Raji (cell line): ENCODE measurements around the gene CTU1.

Experiments used
- POLR2A ChIP-seq: IDR thresholded peaks from 2 replicates; pipeline ENCODE4 v1.6.1; 2011; ENCODE audit warnings: low read depth, low read length, control low read depth; ENCODE audit not compliant: insufficient read depth

CTU1 gene

DNA sequence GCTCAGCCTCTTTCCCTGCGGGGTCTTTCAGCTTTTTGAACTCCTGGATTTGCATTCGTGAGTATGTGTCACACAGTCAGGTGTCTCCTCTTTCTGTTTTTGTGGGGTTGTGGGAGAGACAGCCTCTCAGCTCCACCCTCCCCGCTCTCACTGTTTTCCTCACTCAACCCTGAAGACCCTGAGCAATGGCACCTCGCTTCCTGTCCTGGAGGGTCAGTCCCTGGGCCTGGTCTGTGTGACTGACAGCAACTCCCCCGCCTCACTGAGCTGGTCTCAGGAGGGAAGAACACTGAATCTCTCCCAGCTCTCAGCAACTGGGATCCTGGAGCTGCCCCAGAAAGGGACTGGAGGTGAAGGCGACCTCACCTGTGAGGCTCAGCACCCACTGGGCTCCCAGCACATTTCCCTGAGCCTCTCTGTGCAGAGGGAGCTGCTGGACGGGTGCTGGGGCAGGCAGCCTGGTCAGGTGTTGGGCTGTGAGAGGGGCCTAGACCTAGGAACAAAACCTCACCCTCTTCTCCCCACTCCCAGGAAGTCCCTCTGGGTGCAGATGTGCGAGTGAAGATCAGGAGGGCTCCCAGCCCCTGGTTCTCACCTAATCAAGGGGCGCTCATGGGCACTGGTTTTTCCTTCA, 29.7 kb upstream of the CTU1 start:
- TF ChIP-seq POLR2A, result no peak

DNA sequence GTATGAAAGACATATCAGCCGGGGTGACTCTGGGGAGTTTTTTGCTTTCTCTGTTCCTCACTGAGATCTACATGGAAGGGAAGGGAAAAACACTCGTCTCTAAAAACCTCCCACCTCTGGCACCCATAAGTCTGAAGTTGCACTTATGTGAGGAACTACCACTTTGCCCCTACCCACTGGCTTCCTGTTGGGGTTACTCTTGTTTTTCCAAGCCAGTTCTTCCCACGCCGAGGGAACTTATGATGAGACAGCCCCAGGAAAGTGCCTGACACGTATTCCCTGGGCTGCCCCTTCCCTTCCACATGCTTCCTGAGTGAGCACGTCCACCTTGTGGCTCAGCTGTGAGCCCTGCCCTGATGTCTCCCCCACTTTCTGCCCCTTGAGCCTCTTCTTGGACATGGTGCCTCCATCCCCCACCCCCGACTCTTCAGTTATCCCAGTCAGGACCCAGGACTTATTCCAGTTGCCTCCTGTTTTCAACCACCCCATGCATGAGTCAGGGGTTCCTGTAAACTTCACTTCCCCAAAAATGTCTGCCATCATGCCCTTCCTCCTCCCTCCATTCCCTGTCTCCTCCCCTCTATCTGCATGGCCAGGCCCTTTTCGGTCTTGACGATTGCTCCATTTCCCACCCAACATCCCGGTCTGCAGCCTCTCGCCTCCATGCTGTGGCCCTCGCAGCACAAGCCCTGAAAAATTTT, 28.8 kb upstream of the CTU1 start:
- no peak for TF ChIP-seq POLR2A

DNA sequence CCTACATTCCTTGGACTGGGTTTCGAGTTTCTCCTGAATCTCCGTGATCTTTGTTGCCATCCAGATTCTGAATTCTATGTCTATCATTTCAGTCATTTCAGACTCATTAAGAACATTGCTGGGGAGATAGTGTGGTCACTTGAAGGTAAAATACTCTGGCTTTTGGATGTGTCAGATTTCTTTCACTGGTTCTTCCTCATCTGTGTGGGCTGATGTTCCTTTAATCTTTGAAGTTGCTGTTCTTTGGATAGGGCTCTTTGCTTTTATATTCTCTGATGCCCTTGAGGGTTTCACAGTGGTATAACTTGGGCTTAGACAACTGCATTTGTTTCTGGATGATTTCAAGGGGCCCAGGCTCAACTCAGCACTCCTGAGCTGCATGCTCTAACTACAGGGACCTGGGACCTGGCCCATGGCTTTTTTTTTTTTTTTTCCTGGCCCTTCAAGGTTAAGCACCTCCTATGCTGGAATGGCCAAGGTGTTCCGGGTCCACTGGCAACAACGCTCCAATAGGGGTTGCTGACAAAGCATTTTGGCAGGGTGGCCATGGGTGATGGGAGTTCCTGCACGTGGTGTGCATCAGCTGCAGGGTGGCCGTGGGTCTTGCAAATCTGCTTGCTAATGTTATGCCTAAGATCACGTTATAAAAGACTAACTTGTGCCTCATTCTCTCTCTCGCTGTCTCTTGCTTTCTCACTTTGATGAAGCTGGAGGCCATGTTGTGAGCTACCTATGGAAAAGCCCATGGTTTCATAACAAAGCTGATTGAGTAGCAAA, 28.0 kb upstream of the CTU1 start:
- no peak for TF ChIP-seq POLR2A

DNA sequence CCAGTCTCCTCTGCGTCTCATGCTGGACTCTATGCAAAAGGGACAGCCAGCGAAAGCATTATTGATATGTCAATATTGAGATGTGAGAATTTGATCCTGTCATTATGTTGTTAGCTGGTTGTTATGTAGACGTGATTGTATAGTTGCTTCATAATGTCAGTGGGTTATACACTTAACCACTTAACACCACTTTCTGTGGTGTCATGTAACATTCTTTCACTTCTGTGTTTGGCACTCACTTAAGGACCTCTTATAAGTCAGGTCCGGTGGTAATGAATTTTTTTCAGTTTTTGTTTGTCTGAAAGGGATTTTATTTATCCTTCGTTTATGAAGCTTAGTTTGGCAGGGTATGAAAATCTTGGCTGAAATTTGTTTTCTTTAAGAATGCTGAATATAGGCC, 26.8 kb upstream of the CTU1 start:
- TF ChIP-seq POLR2A, result no peak

DNA sequence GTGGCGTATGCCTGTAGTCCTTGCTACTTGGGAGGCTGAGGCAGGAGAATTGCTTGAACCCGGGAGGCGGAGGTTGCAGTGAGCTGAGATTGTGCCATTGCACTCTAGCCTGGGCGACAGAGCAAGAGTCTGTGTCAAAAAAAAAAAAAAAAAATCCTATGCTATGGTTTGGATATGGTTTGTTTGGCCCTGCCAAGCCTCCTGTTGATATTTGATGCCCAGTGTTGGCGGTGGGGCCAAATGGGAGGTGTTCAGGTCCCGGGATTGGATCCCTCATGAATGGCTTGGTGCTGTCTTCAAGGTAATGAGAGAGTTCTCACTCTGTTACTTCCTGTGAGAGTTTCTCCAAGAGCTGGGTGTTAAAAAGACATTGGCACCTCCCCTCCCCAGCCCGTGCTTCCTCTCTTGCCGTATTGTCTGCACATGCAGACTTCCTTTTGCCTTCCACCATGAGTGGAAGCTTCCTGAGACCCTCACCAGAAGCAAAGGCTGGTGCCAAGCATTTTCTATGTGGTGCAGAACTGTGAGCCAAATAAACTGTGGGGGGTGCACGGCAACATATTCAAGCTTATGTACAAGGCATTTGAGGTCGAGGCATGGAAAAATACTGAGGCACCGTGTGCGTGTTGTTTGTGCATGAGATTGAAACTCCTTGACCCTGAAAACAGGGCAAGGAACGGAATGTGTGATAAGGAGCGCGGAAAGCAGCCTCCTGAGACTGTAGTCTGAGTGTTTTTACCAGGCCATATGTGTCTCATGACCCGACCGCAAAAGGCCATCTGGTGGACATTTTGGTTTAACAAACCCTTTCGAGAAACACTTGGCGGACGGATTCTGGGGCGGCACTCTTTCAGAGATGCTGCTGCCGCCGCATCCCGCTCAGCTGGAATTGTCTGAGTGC, 23.8 kb upstream of the CTU1 start:
- no peak for TF ChIP-seq POLR2A

DNA sequence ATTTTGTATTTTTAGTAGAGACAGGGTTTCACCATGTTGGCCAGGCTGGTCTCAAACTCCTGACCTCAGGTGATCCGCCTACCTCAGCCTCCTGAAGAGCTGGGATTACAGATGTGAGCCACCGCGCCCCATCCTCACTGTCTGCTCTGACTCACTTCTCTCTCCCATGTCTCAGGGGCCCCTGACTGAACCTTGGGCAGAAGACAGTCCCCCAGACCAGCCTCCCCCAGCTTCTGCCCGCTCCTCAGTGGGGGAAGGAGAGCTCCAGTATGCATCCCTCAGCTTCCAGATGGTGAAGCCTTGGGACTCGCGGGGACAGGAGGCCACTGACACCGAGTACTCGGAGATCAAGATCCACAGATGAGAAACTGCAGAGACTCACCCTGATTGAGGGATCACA, 21.5 kb upstream of the CTU1 start:
- TF ChIP-seq POLR2A, result no peak

DNA sequence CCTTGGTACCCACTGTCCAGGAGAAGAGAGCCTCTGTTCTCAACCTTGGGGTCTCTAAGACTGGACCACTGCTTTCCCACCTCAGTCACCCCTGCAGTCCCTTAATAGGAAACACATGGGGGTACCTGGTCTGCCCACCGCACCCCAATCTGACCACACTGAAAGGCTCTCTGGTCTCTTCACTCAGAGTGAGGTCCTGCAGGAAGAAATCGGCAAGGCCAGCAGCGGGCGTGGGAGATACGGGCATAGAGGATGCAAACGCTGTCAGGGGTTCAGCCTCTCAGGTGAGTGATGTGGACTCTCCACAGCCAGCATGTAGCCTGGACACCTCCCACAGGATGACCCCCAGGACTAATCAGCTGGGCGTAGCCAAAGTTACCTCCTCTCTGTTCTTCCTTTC, 20.0 kb upstream of the CTU1 start:
- TF ChIP-seq POLR2A, result no peak

DNA sequence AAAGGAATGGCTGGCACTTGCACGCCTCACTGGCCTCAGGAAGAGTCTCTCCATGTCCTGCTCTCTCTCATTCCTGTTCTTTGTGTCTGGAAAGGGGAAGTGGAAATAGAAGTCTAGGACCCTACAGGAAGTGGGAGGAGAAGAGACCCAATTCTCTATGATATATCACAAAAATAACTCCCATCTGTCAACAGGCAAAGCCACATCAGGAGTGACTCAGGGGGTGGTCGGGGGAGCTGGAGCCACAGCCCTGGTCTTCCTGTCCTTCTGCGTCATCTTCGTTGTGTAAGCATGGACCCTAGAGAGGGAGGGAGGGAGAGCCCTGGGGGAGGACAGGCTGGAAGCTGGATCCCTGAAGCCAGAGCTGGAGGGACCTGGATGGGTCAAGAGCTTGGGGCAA, 19.5 kb upstream of the CTU1 start:
- TF ChIP-seq POLR2A, result no peak

DNA sequence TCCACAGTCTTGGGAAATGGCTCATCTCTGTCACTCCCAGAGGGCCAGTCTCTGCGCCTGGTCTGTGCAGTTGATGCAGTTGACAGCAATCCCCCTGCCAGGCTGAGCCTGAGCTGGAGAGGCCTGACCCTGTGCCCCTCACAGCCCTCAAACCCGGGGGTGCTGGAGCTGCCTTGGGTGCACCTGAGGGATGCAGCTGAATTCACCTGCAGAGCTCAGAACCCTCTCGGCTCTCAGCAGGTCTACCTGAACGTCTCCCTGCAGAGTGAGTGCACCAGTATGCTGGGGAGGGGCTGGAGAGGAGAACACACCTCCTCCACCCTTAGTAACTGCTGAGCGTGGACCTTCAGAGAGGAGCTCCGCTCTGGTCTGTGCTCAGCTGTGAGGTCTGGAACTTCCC, 18.8 kb upstream of the CTU1 start:
- TF ChIP-seq POLR2A, result no peak

DNA sequence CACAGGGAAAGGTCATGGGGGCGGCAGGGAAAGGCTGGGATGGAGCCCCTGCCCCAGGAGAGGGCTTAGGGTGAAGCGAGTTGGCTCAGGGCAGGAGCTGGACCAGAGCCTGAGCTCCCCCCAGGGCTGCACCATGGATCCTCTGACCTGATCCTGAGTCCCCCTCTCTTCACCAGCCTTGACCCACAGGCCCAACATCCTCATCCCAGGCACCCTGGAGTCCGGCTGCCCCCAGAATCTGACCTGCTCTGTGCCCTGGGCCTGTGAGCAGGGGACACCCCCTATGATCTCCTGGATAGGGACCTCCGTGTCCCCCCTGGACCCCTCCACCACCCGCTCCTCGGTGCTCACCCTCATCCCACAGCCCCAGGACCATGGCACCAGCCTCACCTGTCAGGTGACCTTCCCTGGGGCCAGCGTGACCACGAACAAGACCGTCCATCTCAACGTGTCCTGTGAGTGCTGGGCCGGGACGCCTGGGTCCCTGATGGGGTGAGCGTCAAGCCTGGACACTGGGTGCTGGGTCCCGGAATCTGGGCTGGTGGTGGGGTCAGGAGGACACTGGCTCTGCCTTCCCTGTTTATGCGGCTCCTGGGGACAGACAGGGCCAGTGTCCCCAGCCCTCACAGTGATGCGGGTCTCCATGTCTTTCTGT, 17.3 kb upstream of the CTU1 start:
- no peak for TF ChIP-seq POLR2A

DNA sequence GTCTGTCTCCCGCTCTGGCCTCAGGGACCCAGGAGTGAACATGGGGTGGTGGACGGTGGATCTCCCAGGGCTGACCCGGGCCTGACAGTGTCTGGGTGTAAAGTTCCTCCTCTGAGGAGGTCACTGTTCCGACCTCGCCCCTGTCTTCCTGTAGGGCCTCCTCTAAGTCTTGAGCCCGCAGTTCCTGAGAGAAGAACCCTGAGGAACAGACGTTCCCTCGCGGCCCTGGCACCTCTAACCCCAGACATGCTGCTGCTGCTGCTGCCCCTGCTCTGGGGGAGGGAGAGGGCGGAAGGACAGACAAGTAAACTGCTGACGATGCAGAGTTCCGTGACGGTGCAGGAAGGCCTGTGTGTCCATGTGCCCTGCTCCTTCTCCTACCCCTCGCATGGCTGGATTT, 16.5 kb upstream of the CTU1 start, which contains the start of gene SIGLEC9:
Gene SIGLEC9 (plus strand): TSS at position 178 of the 400 bp plus-strand sequence. CDS start 69 bp downstream, at position 247.
- no peak for TF ChIP-seq POLR2A

DNA sequence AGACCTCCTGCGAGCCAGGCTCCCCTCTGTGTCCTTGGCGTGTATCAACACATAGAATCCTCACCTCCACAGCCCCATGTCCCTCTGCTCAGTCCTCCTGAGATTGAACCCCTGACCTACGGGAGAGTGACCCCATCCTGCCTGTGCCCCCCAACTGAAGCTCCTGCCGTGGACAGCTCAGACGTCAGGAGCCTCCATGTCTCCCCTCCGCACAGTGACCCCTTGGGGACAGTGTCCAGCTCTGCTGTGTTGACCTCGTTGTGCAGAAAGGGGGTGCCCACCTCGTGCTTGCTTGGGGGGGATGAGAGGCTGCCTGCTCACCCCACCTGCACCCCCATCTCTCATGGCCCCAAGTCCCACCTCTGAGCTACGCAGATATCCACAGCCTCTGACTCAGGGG, 16.0 kb upstream of the CTU1 start:
- TF ChIP-seq POLR2A, result no peak

DNA sequence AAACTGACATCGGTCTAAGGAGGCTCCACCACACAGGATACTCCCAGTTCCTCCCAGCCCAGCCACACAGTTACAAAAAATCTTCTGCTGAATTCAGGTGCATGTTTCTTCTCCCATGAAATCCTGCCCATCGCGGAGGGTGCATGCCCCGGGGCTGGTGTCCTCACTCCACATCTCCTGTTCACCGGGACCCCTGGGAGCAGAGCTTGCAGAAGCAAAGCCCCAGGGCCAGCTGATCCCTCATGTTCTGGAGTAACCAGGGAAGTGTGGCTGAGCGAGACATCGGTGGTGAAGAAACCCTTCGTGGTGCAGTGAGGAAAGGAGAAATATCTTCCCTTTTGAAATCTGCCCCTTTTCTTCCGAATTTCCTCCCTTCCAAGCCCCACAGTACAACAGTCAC, 15.6 kb upstream of the CTU1 start:
- TF ChIP-seq POLR2A, result no peak

DNA sequence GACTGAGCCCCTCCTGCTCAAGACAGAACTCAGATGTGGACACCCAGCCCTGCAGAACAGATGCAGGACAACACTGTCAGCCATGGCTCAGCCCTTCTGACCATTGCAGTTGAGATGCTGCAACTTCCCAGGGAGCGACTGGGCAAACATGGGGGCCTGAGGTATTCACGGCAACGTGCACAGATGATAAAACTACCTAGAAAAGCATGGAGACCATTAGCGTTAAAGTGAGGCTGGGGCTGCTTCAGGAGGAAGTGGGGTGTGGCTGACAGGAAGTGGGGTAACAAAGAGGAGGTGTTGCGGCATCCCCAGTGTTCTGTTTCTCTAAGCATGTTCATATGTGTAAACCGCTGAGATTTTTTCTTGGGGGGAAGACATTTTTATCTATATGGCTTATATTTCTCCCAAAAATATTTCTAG, 15.2 kb upstream of the CTU1 start:
- no peak for TF ChIP-seq POLR2A
